Measurements from ENCODE around the gene TMEM165. TPM values are rescaled to one million over a fixed set of nuclear protein-coding genes. Genes with fewer than 3 reads are reported as not detected.

The TMEM165 gene
- total and polyA plus RNA-seq, 2 donors (not counting 3 experiments of a cell fraction or from before 2014, with no cell fraction given): 144 to 177 TPM

DNA sequence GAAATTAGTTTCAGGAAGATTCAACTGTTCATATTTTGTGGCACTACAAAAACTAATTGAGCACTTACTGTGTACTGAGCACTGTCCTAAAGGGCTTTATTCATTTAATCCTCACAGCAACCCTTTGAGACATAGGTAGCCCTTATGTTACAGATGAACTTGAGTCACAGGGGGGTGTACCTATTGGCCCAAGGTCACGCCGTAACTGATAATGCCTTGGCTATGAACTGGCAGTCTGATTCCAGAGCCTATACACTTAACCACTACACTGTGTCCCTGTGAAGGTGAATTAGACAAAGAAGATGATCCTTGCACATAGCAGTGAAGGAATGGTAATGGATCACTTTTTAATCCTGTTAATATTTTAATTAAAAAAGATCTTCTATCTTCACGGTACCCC, 12.0 kb downstream of the TMEM165 start:
- CTCF ChIA-PET: interaction anchor here (3.0 kb wide), 1 partner anchor 9 kb away, joined by 12 read pairs; no protein-coding TSS in a partner anchor
- intact Hi-C loops (cut with micrococcal nuclease): no loop called here

More for the DNA sequence above, 12.0 kb downstream of the TMEM165 start:
- Histone ChIP-seq H3K79me2 (ENCODE audit: control insufficient read depth, insufficient read depth, low read length) (peaks cover 97% of the 10 kb centered on the region), H3K4me2 (ENCODE audit: insufficient read depth, low read length) (no peak overlapping the region), H3K27me3 (ENCODE audit: control insufficient read depth in 2 of 2, insufficient read depth in 2 of 2, low read length in 2 of 2) (no peaks in the 10 kb centered on the region), H3K4me1 (ENCODE audit: control insufficient read depth, extremely low read depth, insufficient read depth, low read length) (no peaks in the 10 kb centered on the region), H3K9ac (replicated peaks; ENCODE audit: extremely low read depth, insufficient read depth, low read length) (no peak overlapping the region), H3K27ac (ENCODE audit: insufficient read depth, low read depth, low read length) (no peak overlapping the region), H3K9me1 (replicated peaks; ENCODE audit: control insufficient read depth, extremely low read depth, insufficient read depth, low read length) (no peaks in the 10 kb centered on the region), H3K36me3 (ENCODE audit: control insufficient read depth in 2 of 2, extremely low read depth in 1 of 2, insufficient read depth in 2 of 2, low read length in 2 of 2) (peaks cover 9 to 22% of the 10 kb centered on the region in 2 experiments), H2AFZ (ENCODE audit: low read depth, low read length) (no peak overlapping the region), H3K9me3 (replicated peaks; ENCODE audit: control insufficient read depth, insufficient read depth, low read length) (no peaks in the 10 kb centered on the region), H3K4me3 (replicated peaks in 1 of 3; ENCODE audit: insufficient read depth in 1 of 3, low read depth in 1 of 3, low read length in 3 of 3) (no peak overlapping the region), H4K20me1 (replicated peaks; ENCODE audit: control insufficient read depth, extremely low read depth, insufficient read depth, low read length) (peaks cover 22% of the 10 kb centered on the region)
- DNase-seq (ENCODE audit: low read depth, low spot score): no peak
- TF ChIP-seq POLR2AphosphoS5 (IDR thresholded peaks at IDR 0.05; ENCODE audit: insufficient read depth, low read depth, low read length): no peak
- TF ChIP-seq FOS (IDR thresholded peaks at IDR 0.05; ENCODE audit: borderline replicate concordance, insufficient read depth, low read length): no peak
- TF ChIP-seq EZH2 (IDR thresholded peaks at IDR 0.05; ENCODE audit: borderline replicate concordance, low read depth, low read length, severe bottlenecking): no peak
- no peak for TF ChIP-seq MYC (IDR thresholded peaks at IDR 0.05; ENCODE audit: low read depth, low read length)
- no peak for TF ChIP-seq POLR2A (IDR thresholded peaks at IDR 0.05; ENCODE audit: low read depth, low read length)
- no peak for TF ChIP-seq CTCF (IDR thresholded peaks at IDR 0.05; ENCODE audit: extremely low read depth in 1 of 2, insufficient read depth in 1 of 2, low read depth in 1 of 2, low read length in 2 of 2)
- TF ChIP-seq JUN (IDR thresholded peaks at IDR 0.05; ENCODE audit: borderline replicate concordance, insufficient read depth, insufficient read length, low read depth): no peak
- TF ChIP-seq MAX (IDR thresholded peaks at IDR 0.05; ENCODE audit: insufficient read depth, insufficient read length): no peak
- TF ChIP-seq GATA2 (IDR thresholded peaks at IDR 0.05; ENCODE audit: insufficient read depth, insufficient read length, low read depth, low read length): no peak
- FAIRE-seq: no peak
- BruUV-seq (replicated peaks): no TSS peak
- POLR2A ChIA-PET: no interaction called here
- dilution Hi-C loops (cut with MboI; ENCODE audit: extremely low pct_ligation_motif_present, low sequenced_read_pairs): no loop called here

All from endothelial cell of umbilical vein (primary cell).